ENCODE data around the gene PPP1R9B. TPM values are rescaled to one million over a fixed set of nuclear protein-coding genes. Genes with fewer than 3 reads are reported as not detected.

Gene PPP1R9B
- total RNA-seq (2021) = 20.4 to 21.7 TPM (median 20.6 TPM) in 3 replicates
- percentile 47 among the genes with signal in this experiment for Bru-seq, nascent RNA
- long read RNA-seq, experiment 1, full-length matches to known transcripts = 7 of 13 reads
- long read RNA-seq, experiment 1, partial matches to known transcripts = 4 of 13 reads
- long read RNA-seq, experiment 1, other reads (novel, unspliced or antisense) = 2 of 13 reads
- long read RNA-seq, experiment 2, partial matches to known transcripts = 15 of 16 reads
- long read RNA-seq, experiment 2, other reads (novel, unspliced or antisense) = 1 of 16 reads
- long read RNA-seq, experiment 3 = 0 reads

DNA sequence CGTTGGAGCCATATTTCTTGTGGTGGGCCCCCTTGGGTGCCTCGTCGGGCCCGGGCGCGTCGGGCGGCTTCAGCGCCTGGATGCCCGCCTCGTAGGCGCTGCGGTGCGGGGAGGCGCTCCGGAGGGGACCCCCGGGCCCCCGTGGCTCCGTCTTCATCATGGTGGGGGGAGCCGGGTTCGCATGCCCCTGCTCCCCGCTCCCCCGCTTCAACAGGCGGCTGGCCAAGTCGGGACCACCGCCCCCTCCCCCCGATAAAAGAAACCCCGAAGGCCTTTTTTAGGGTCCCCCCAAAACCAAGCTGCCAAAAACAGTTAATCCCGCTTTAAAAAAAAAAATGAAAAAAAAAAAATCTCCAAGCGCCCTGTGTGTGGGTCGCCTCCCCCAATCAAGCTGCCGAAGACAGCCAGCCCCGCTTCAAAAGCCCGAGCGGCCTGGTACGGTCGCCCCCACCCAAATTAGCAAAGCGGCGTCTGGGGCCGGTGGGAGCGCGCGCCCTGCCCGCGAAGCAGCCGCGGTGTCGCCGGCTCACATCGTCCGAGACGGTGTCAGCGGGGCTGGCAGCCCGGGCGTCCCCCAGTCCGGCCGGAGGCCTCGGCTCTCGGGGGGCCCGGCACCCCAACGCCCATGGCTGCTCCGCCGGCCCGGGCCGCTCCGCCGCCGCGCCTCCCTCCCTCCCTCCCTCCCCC is at the start of gene PPP1R9B:
Gene PPP1R9B, minus strand, starts transcription at position 324 of the 687 bp plus-strand sequence. Its CDS starts 164 bp downstream, at position 160.
- H3K27me3 Mint-ChIP-seq (ENCODE audit: low read depth) = peaks cover 19% of the 10 kb centered on the region
- H3K9me3 Mint-ChIP-seq = no peaks in the 10 kb centered on the region
- peaks cover 37% of the 10 kb centered on the region for H3K4me1 Mint-ChIP-seq
- no peaks in the 10 kb centered on the region for H3K36me3 Mint-ChIP-seq
- ChIA-PET CTCF (interaction anchor here (0.8 to 6.2 kb wide), 17 partner anchors 10 to 124 kb away, joined by 3 to 52 read pairs (median 8); partner anchors contain the start of genes PDK2 and TMEM92), POLR2A (no interaction called here)
- peak within 1 kb of the TSS; percentile 75 for H3K4me3 Mint-ChIP-seq
- no peak for DNase-seq (ENCODE audit: low spot score)
- TF ChIP-seq TEAD4 (CRISPR knock-in tag; IDR thresholded peaks at IDR 0.05) (no peak), MAX (CRISPR knock-in tag; IDR thresholded peaks at IDR 0.05) (no peak)
- TF ChIP-seq, protein P1, sequence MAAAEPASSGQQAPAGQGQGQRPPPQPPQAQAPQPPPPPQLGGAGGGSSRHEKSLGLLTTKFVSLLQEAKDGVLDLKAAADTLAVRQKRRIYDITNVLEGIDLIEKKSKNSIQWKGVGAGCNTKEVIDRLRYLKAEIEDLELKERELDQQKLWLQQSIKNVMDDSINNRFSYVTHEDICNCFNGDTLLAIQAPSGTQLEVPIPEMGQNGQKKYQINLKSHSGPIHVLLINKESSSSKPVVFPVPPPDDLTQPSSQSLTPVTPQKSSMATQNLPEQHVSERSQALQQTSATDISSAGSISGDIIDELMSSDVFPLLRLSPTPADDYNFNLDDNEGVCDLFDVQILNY (CRISPR knock-in tag; IDR thresholded peaks at IDR 0.05) = peak; percentile 58; the same call in 1 of the 2 replicates
- TF ChIP-seq, protein P2, sequence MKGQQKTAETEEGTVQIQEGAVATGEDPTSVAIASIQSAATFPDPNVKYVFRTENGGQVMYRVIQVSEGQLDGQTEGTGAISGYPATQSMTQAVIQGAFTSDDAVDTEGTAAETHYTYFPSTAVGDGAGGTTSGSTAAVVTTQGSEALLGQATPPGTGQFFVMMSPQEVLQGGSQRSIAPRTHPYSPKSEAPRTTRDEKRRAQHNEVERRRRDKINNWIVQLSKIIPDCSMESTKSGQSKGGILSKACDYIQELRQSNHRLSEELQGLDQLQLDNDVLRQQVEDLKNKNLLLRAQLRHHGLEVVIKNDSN (CRISPR knock-in tag; IDR thresholded peaks at IDR 0.05) = no peak
- peak within 1 kb of the TSS; percentile 95 for H3K27ac Mint-ChIP-seq
- ATAC-seq = no peak

DNA sequence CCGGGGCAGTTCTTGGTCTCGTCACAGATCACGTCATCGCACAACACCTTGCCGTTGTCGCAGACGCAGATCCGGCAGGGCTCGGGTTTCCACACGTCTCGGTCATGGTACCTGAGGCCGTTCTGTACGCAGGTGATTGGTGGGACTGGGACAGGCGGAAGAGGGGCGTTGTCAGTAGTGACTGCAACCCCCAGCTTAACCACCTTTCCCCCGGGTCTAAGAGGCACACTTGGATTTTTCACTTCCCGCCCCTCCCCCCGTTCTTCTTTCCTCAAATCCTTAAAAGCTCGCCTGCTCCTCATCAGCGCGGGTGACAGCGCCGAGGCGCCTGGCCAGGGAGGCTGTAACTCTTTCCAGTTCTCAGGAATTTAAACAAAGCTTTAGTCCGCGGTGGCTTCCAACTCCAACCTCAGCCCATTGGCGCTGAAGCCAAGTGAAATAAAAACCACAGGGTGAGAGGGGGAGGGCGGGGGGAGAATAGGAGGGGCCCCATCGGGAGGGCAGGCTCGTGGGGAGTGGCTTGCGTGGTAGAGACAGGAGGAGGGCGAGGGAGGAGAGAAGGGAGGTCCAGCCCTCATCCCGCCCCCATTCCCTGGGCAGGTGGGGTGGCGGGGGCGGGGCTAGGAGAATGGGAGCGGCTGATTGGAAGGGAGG is 49.5 kb upstream of the PPP1R9B start:
- TF ChIP-seq SP1 (CRISPR knock-in tag; conservative IDR thresholded peaks at IDR 0.05) = 0 out of 2 replicates have a peak, but pooled peaks have one; percentile 7
- TF ChIP-seq CBFB (CRISPR knock-in tag; IDR thresholded peaks at IDR 0.05; ENCODE audit: low read depth) = no peak
- 0 out of 2 replicates have a peak, but pooled peaks have one; percentile 38 for TF ChIP-seq SMAD3 (CRISPR knock-in tag; IDR thresholded peaks at IDR 0.05; ENCODE audit: borderline replicate concordance)
- TF ChIP-seq ZBTB21 (CRISPR knock-in tag; IDR thresholded peaks at IDR 0.05; ENCODE audit: borderline replicate concordance) = peak; percentile 96
- no peak for TF ChIP-seq ZNF671 (CRISPR knock-in tag; IDR thresholded peaks at IDR 0.05)
- peak overlapping the region; percentile 85 for H3K27ac Mint-ChIP-seq
- H3K27me3 Mint-ChIP-seq (ENCODE audit: low read depth) = peaks cover 47% of the 10 kb centered on the region
- peak overlapping the region; percentile 86 for H3K4me3 Mint-ChIP-seq
- no peaks in the 10 kb centered on the region for H3K9me3 Mint-ChIP-seq
- ATAC-seq = peak; percentile 80
- H3K36me3 Mint-ChIP-seq = no peaks in the 10 kb centered on the region; the same call in 1 of the 2 replicates
- DNase-seq (ENCODE audit: low spot score) = peak; percentile 85
- ChIA-PET POLR2A (interaction anchor here (0.6 to 2.6 kb wide), 6 partner anchors 12 to 98 kb away, joined by 3 to 15 read pairs (median 6); no protein-coding TSS in a partner anchor), CTCF (interaction anchor here (0.6 to 15.3 kb wide), 69 partner anchors 12 to 426 kb away, joined by 3 to 514 read pairs (median 5); partner anchors contain the start of genes ITGA3, LRRC59, PPP1R9B and SAMD14)
- peaks cover 17% of the 10 kb centered on the region for H3K4me1 Mint-ChIP-seq

GRCh38 chr17:50199211-50199802 is 48.8 kb upstream of the PPP1R9B start:
- CTCF ChIA-PET = interaction anchor here (0.6 to 15.3 kb wide), 41 partner anchors 13 to 280 kb away, joined by 3 to 514 read pairs (median 9); partner anchors contain the start of genes ITGA3, LRRC59, PPP1R9B and SAMD14

More at GRCh38 chr17:50199211-50199802, 48.8 kb upstream of the PPP1R9B start:
- peak overlapping the region; percentile 86 for H3K4me3 Mint-ChIP-seq
- H3K4me1 Mint-ChIP-seq = peaks cover 16% of the 10 kb centered on the region
- ATAC-seq (no peak), DNase-seq (ENCODE audit: low spot score) (no peak)
- no peak for TF ChIP-seq IRF1 (CRISPR knock-in tag; IDR thresholded peaks at IDR 0.05)
- no peak for TF ChIP-seq TEAD4 (CRISPR knock-in tag; IDR thresholded peaks at IDR 0.05)
- peaks cover 41% of the 10 kb centered on the region for H3K27me3 Mint-ChIP-seq (ENCODE audit: low read depth)
- no peaks in the 10 kb centered on the region for H3K9me3 Mint-ChIP-seq
- no peaks in the 10 kb centered on the region; the same call in 1 of the 2 replicates for H3K36me3 Mint-ChIP-seq
- no peak overlapping the region for H3K27ac Mint-ChIP-seq
- POLR2A ChIA-PET = interaction anchor here (0.6 to 2.6 kb wide), 4 partner anchors 13 to 88 kb away, joined by 3 to 15 read pairs (median 4); no protein-coding TSS in a partner anchor

Measured in WTC11 (cell line).